Measurements from ENCODE around the gene TENM3.

TENM3 gene

DNA sequence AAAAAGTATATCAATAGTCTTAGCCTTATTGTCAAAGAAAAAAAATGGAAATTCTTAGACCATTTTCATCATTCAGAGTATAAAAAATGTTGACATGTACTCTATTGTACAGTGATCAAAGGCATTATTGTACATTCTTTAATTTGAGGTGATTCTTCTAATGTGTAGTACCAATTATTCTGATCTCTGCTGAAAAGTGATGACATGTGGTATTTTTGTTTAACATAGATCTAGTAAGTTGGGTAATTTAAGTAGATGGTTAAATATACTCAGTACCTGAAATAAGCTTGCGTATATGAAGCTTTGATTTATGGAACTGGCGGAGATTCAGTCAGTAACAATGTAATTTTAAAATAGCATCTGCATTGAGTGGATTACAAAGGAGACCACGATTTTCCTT lies 5.1 kb downstream of the TENM3 start:
- Histone ChIP-seq H3K4me1 (ENCODE audit: low read length) (no peaks in the 10 kb centered on the region), H3K4me2 (ENCODE audit: low read length) (no peak overlapping the region), H3K9me3 (ENCODE audit: insufficient read depth, low read length) (no peaks in the 10 kb centered on the region), H3K9ac (ENCODE audit: low read length) (no peak overlapping the region), H2AFZ (ENCODE audit: low read depth, low read length) (no peak overlapping the region), H3K27me3 (ENCODE audit: low read depth, low read length) (no peaks in the 10 kb centered on the region), H4K20me1 (ENCODE audit: insufficient read depth, low read length) (no peaks in the 10 kb centered on the region), H3K36me3 (replicated peaks; ENCODE audit: low read depth, low read length) (no peaks in the 10 kb centered on the region), H3K4me3 (ENCODE audit: low read length) (no peak overlapping the region), H3K27ac (ENCODE audit: low read length) (no peak overlapping the region), H3K79me2 (ENCODE audit: low read length) (no peaks in the 10 kb centered on the region)
- no peak for TF ChIP-seq EZH2phosphoT487 (IDR thresholded peaks at IDR 0.05; ENCODE audit: low read depth)
- no peak for TF ChIP-seq CTCF (IDR thresholded peaks at IDR 0.05; ENCODE audit: low read depth, low read length)

DNA sequence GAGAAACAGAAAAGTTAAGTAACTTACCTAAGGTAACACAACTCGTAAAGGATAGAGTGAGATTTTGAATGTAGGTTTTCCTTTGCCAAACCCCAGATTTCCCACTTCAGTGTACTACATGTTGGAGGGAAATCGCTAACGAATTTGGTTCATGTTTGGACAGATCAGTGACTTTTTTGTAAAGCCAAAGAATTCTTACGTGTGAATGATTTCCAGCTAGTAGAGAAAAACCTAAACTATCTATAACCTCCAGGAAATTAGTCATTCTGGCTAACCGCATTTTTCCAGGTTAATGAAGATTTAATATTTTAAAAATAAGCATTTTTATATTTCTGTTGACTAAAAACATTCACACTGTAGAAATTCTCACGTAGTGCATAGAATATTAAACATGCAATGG lies 7.2 kb downstream of the TENM3 start:
- Histone ChIP-seq H3K27me3 (ENCODE audit: low read depth, low read length) (no peaks in the 10 kb centered on the region), H3K27ac (ENCODE audit: low read length) (no peak overlapping the region), H4K20me1 (ENCODE audit: insufficient read depth, low read length) (no peaks in the 10 kb centered on the region), H3K9ac (ENCODE audit: low read length) (no peak overlapping the region), H3K36me3 (replicated peaks; ENCODE audit: low read depth, low read length) (no peaks in the 10 kb centered on the region), H3K9me3 (ENCODE audit: insufficient read depth, low read length) (no peaks in the 10 kb centered on the region), H3K4me3 (ENCODE audit: low read length) (no peak overlapping the region), H3K4me2 (ENCODE audit: low read length) (no peak overlapping the region), H2AFZ (ENCODE audit: low read depth, low read length) (no peak overlapping the region), H3K4me1 (ENCODE audit: low read length) (no peaks in the 10 kb centered on the region), H3K79me2 (ENCODE audit: low read length) (no peaks in the 10 kb centered on the region)
- TF ChIP-seq CTCF (IDR thresholded peaks at IDR 0.05; ENCODE audit: low read depth, low read length): no peak
- no peak for TF ChIP-seq EZH2phosphoT487 (IDR thresholded peaks at IDR 0.05; ENCODE audit: low read depth)

DNA sequence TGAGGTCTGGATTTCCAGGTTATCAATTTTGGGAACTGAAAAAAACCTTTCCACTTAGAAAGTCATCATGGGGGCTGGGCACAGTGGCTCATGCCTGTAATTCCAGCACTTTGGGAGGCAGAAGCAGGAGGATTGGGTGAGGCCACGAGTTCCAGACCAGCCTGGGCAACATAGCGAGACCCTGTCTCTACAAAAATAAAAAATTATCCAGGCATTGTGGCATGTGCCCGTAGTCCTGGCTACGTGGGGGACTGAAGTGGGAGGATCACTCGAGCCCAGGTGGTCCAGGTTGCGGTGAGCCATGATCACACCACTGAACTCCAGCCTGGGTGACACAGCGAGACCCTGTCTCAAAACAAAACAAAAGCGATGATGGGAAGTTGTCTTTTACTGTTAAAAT lies 7.9 kb downstream of the TENM3 start:
- Histone ChIP-seq H3K4me2 (ENCODE audit: low read length) (no peak overlapping the region), H3K9me3 (ENCODE audit: insufficient read depth, low read length) (no peaks in the 10 kb centered on the region), H2AFZ (ENCODE audit: low read depth, low read length) (no peak overlapping the region), H3K79me2 (ENCODE audit: low read length) (no peaks in the 10 kb centered on the region), H3K27ac (ENCODE audit: low read length) (no peak overlapping the region), H3K9ac (ENCODE audit: low read length) (no peak overlapping the region), H3K4me1 (ENCODE audit: low read length) (no peaks in the 10 kb centered on the region), H3K27me3 (ENCODE audit: low read depth, low read length) (no peaks in the 10 kb centered on the region), H3K36me3 (replicated peaks; ENCODE audit: low read depth, low read length) (no peaks in the 10 kb centered on the region), H3K4me3 (ENCODE audit: low read length) (no peak overlapping the region), H4K20me1 (ENCODE audit: insufficient read depth, low read length) (no peaks in the 10 kb centered on the region)
- no peak for TF ChIP-seq EZH2phosphoT487 (IDR thresholded peaks at IDR 0.05; ENCODE audit: low read depth)
- no peak for TF ChIP-seq CTCF (IDR thresholded peaks at IDR 0.05; ENCODE audit: low read depth, low read length)

- Histone ChIP-seq H3K36me3 (replicated peaks; ENCODE audit: low read depth, low read length) (no peaks in the 10 kb centered on the region), H3K4me1 (ENCODE audit: low read length) (no peaks in the 10 kb centered on the region), H3K9me3 (ENCODE audit: insufficient read depth, low read length) (no peaks in the 10 kb centered on the region), H4K20me1 (ENCODE audit: insufficient read depth, low read length) (no peaks in the 10 kb centered on the region), H2AFZ (ENCODE audit: low read depth, low read length) (no peak overlapping the region), H3K79me2 (ENCODE audit: low read length) (no peaks in the 10 kb centered on the region), H3K9ac (ENCODE audit: low read length) (no peak overlapping the region), H3K27ac (ENCODE audit: low read length) (no peak overlapping the region), H3K4me2 (ENCODE audit: low read length) (no peak overlapping the region), H3K4me3 (ENCODE audit: low read length) (no peak overlapping the region), H3K27me3 (ENCODE audit: low read depth, low read length) (no peaks in the 10 kb centered on the region)
- TF ChIP-seq EZH2phosphoT487 (IDR thresholded peaks at IDR 0.05; ENCODE audit: low read depth): no peak
- no peak for TF ChIP-seq CTCF (IDR thresholded peaks at IDR 0.05; ENCODE audit: low read depth, low read length)
These were observed 9.0 kb downstream of the TENM3 start for GRCh38 chr4:182252220-182252619.
